PC-3 (cell line): Measurements from ENCODE around the gene ZDHHC8. TPM values are rescaled to one million over a fixed set of nuclear protein-coding genes. Genes with fewer than 3 reads are reported as not detected.

ENCODE experiments used
- ATAC-seq: fragments of 200-7000 bp; cut with Tn5 transposase; 2 replicates; pipeline ENCODE4 v1.9.1; 2020; ENCODE audit warnings: mild to moderate bottlenecking, moderate library complexity
- BruUV-seq: library from RNA; stranded (reverse); fragments of 400-500 nt; replicated peaks from 2 replicates; lab custom pipeline; 2021; lab: Mats Ljungman, UMichigan
- CTCF ChIA-PET: fragments of 300-600 bp; sonication (Branson Sonifier 250); formaldehyde crosslinking; loops from one replicate; lab custom pipeline; 2022; ENCODE audit warnings: antibody characterized with exemption; lab: Charles Lee
- POLR2A ChIA-PET: fragments of 300-600 bp; sonication (Branson Sonifier 250); formaldehyde crosslinking; loops from one replicate; lab custom pipeline; 2022; ENCODE audit warnings: antibody characterized with exemption; ENCODE audit not compliant: unreplicated experiment; lab: Charles Lee
- DNase-seq: peaks from one replicate; pipeline ENCODE4 v3.0.0-alpha.2; 2015
- H2AFZ ChIP-seq: fragments of 300-600 bp; sonication (generic); 2 replicates; pipeline ENCODE4 v1.6.0; 2016; ENCODE audit warnings: antibody characterized with exemption, low read length
- H3F3A ChIP-seq: fragments of 300-600 bp; sonication (generic); one replicate; pipeline ENCODE4 v1.6.0; 2017; ENCODE audit warnings: antibody characterized with exemption, low read length, control low read depth, mild to moderate bottlenecking; ENCODE audit not compliant: unreplicated experiment
- H3K27ac ChIP-seq: fragments of 300-600 bp; sonication (generic); 2 replicates; pipeline ENCODE4 v1.5.1; 2016; ENCODE audit warnings: mild to moderate bottlenecking, low read length
- H3K27me3 ChIP-seq: fragments of 300-600 bp; sonication (generic); 2 replicates; pipeline ENCODE4 v1.6.1; 2016; ENCODE audit warnings: low read length, mixed read lengths
- H3K36me3 ChIP-seq: fragments of 300-600 bp; sonication (generic); 2 replicates; pipeline ENCODE4 v1.6.1; 2016; ENCODE audit warnings: low read depth, mixed run types, low read length, mixed read lengths
- H3K4me1 ChIP-seq: fragments of 300-600 bp; sonication (generic); 2 replicates; pipeline ENCODE4 v1.5.1; 2016; ENCODE audit warnings: low read length; ENCODE audit not compliant: insufficient read depth
- H3K4me2 ChIP-seq: fragments of 300-600 bp; sonication (generic); 2 replicates; pipeline ENCODE4 v1.6.0; 2016; ENCODE audit warnings: low read length
- H3K4me3 ChIP-seq: fragments of 300-600 bp; sonication (generic); 2 replicates; pipeline ENCODE4 v1.5.1; 2016; ENCODE audit warnings: mild to moderate bottlenecking, low read length, mixed read lengths
- H3K79me2 ChIP-seq: fragments of 300-600 bp; sonication (generic); 2 replicates; pipeline ENCODE4 v1.6.1; 2017; ENCODE audit warnings: low read length, mixed read lengths
- H3K9ac ChIP-seq: fragments of 300-600 bp; sonication (generic); 2 replicates; pipeline ENCODE4 v1.6.0; 2016; ENCODE audit warnings: mild to moderate bottlenecking, low read length
- H3K9me2 ChIP-seq: fragments of 300-600 bp; sonication (generic); replicated peaks from 2 replicates; pipeline ENCODE4 v1.6.1; 2016; ENCODE audit warnings: mixed run types, low read length, mixed read lengths
- H3K9me3 ChIP-seq: fragments of 300-600 bp; sonication (generic); 2 replicates; pipeline ENCODE4 v1.6.1; 2016; ENCODE audit warnings: low read length, mixed read lengths
- H4K20me1 ChIP-seq: fragments of 300-600 bp; sonication (generic); 2 replicates; pipeline ENCODE4 v1.6.1; 2016; ENCODE audit warnings: low read length, mixed read lengths
- CTCF ChIP-seq: fragments of 300-600 bp; sonication (generic); conservative IDR thresholded peaks from 2 replicates; pipeline ENCODE4 v1.5.1; 2017; ENCODE audit warnings: antibody characterized with exemption, low read depth, mild to moderate bottlenecking, low read length
- EZH2 ChIP-seq: fragments of 300-600 bp; sonication (generic); IDR thresholded peaks from one replicate; pipeline ENCODE4 v1.6.1; 2017; ENCODE audit warnings: antibody characterized with exemption, mild to moderate bottlenecking, low read length; ENCODE audit not compliant: unreplicated experiment
- EZH2phosphoT487 ChIP-seq: fragments of 300-600 bp; sonication (generic); IDR thresholded peaks from 2 replicates; pipeline ENCODE4 v1.6.1; 2018; ENCODE audit warnings: mild to moderate bottlenecking, antibody characterized with exemption, low read length, borderline replicate concordance
- intact Hi-C: fragments of 100-400 bp; cut with micrococcal nuclease; formaldehyde crosslinking; loops from 2 replicates; pipeline ENCODE4 v1.9.0; 2023
- total RNA-seq: library from RNA; depleted of rRNA; stranded (reverse); fragments of >200 nt; gene quantifications from 2 replicates; pipeline ENCODE4 v1.2.3, GENCODE V29; 2014

The ZDHHC8 gene
- total RNA-seq, 1 experiment from 2014 or later: 24.6 TPM

GRCh38 chr22:20174785-20175596 lies 43.4 kb downstream of the ZDHHC8 start:
- H3F3A ChIP-seq: no peaks in the 10 kb centered on the region
- POLR2A ChIA-PET: no interaction called here
- H3K9ac ChIP-seq: no peak overlapping the region
- ATAC-seq (peak; percentile 49), DNase-seq (no peak)
- no peaks in the 10 kb centered on the region for H4K20me1 ChIP-seq
- no peak overlapping the region for H3K4me2 ChIP-seq
- no peaks in the 10 kb centered on the region for H3K4me1 ChIP-seq
- no peak overlapping the region for H3K4me3 ChIP-seq
- no peaks in the 10 kb centered on the region for H3K36me3 ChIP-seq
- H3K79me2 ChIP-seq: no peaks in the 10 kb centered on the region
- intact Hi-C loops: no loop called here
- no peak overlapping the region for H2AFZ ChIP-seq
- no peaks in the 10 kb centered on the region for H3K27me3 ChIP-seq
- no peaks in the 10 kb centered on the region for H3K9me3 ChIP-seq
- no peak overlapping the region for H3K27ac ChIP-seq
- CTCF ChIA-PET: interaction anchor here (0.6 kb wide), 1 partner anchor 39 kb away, joined by 3 read pairs; no protein-coding TSS in a partner anchor
- BruUV-seq: no TSS peak
- peak; percentile 31; the same call in 1 of the 2 replicates for TF ChIP-seq CTCF
- no peak for TF ChIP-seq EZH2
- no peak for TF ChIP-seq EZH2phosphoT487
- no peaks in the 10 kb centered on the region for H3K9me2 ChIP-seq

- DNase-seq (no peak), ATAC-seq (0 out of 2 replicates have a peak, but pooled peaks have one; percentile 37)
- Histone ChIP-seq H3K4me3 (no peak overlapping the region), H3K4me2 (no peak overlapping the region), H3K9me2 (no peaks in the 10 kb centered on the region), H3K9ac (no peak overlapping the region), H3K79me2 (no peaks in the 10 kb centered on the region), H3K27me3 (no peaks in the 10 kb centered on the region), H2AFZ (no peak overlapping the region), H3K9me3 (no peaks in the 10 kb centered on the region), H3K4me1 (no peaks in the 10 kb centered on the region), H4K20me1 (no peaks in the 10 kb centered on the region), H3K36me3 (no peaks in the 10 kb centered on the region), H3F3A (no peaks in the 10 kb centered on the region), H3K27ac (no peak overlapping the region)
- TF ChIP-seq EZH2phosphoT487 (no peak), CTCF (no peak), EZH2 (no peak)
- ChIA-PET CTCF (interaction anchor here (0.6 kb wide), 1 partner anchor 39 kb away, joined by 3 read pairs; no protein-coding TSS in a partner anchor), POLR2A (no interaction called here)
- intact Hi-C loops: no loop called here
- no TSS peak for BruUV-seq
Measured at GRCh38 chr22:20175597-20175900, 43.9 kb downstream of the ZDHHC8 start.
